KBM-7 (cell line): ENCODE data around the gene LEF1.
A peak's percentile ranks its signal among the peaks of the same experiment; 100 is the strongest.
"Not testable (repeated sequence)": the region's sequence is repeated elsewhere in the genome, so short reads cannot be mapped to it uniquely, and the experiment has no call there.

Experiments
- DNase-seq: peaks from one replicate; pipeline ENCODE4 v3.0.0-alpha.2; 2015
- in situ Hi-C: fragments of 300-500 bp; cut with MboI; formaldehyde crosslinking; loops from 2 replicates; pipeline ENCODE4 v1.14.3; 2020; ENCODE audit warnings: low sequenced_read_pairs, low pct_unique_long_range_greater_than_20kb, mixed read lengths

The LEF1 gene

DNA sequence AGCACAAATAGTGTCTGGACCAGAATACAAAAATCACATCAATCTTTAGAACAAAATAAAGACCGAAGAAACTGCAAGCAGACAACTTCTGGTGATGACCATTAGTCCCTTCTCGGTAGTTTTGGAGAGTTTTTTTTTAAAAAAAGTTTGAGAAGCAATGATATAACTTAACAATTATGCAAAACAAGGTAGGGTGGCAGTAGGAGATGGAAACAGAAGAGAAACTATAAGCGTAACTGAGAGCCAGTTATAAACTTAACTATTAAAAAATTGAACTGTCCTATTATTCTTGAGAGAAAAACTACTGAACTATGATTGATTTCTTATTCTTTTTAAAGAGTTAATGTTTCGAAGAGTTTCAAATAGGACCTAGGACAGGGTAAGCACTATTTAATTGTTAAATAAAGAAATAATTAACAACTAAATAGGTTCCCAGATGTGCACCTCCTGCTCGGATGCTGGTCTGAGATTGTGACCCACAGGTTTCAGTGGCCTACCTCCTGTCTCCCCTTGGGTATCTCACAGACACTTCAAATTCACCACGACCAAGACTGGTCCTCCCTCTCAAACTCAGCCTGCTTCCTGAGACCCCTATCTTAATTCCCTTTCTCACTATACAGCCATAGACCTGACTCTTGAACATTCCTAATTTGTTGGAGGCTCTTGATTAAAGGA, 81.3 kb downstream of the LEF1 start:
- in situ Hi-C loops: no loop called here
- DNase-seq: no peak

- DNase-seq: no peak
- in situ Hi-C loops: no loop called here
These were observed 87.5 kb downstream of the LEF1 start for GRCh38 chr4:108081256-108081655.

- no peak for DNase-seq
- in situ Hi-C loops: no loop called here
These were observed 88.0 kb downstream of the LEF1 start for GRCh38 chr4:108080747-108081146.

DNA sequence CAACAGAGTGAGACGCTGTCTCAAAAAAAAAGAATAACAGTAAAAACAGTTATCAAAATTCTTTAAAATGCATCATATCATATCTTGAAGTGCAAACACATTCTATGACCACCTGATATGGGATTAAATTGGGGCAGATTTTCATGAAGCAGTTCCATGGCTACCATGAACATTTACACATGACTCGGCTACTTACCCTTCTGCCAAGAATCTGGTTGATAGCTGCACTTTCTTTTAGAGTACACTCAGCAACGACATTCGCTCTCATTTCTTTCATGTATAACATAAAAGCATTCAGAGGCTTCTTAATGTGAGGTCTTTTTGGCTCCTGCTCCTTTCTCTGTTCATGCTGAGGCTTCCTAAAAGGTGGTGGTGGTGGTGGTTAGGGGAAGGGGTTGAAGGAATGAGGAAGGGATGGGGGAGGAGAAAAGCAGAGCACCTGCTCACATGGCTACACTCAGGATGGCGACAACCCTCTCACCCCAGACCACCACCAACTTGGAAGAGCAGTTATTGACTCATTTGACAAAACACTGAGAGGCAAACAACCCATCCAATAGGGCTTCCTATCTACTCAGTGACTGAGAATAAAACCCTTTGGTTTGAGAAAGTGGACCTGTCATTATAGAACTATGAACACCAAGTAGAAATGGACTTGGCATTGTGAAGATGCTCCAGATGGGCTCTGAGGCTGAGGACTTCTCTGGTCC, 90.6 kb downstream of the LEF1 start:
- in situ Hi-C loops: no loop called here
- no peak for DNase-seq

DNA sequence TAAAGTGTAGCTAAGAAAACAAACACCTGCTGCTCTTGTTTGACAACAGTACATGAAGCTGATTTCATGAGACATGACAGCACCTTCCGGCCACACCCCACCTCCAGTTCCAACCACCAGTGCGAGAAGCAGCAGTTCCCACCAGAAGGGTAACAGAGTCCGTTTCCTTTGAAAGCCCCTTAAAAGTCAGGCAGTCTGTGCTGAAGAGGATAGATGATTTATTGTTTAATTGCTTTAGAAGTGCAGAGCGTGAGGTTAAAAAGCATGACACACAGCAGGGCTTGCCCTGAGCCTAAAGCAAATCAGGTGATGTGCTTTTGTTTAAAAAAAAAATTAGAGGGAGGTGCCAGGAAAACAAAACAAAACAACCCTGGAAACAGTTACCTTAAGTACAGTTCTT, 96.4 kb downstream of the LEF1 start:
- in situ Hi-C loops: no loop called here
- peak; percentile 3 for DNase-seq

- no peak for DNase-seq
- in situ Hi-C loops: no loop called here
These were observed 98.0 kb downstream of the LEF1 start for GRCh38 chr4:108070775-108071174.

DNA sequence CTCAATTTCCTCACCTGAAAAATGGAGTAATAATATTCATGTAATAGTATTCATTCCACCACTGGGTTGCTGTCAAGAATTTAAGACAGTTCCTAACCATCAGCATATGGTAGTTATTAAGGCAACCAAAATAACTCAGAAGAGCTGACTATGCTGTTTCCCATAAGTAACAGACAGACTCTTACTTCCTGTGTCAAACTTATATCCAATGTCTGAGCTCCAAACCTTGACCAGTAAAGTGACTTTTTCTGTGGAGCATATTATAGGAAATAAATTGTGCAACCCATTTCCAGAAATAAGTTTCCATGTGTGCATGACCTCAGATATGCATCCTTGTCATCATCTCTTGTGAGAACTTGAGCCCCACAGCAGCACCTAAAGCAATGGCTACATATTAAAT, 100.3 kb downstream of the LEF1 start:
- DNase-seq: no peak
- in situ Hi-C loops: no loop called here

- in situ Hi-C loops: no loop called here
- DNase-seq: no peak
These were observed 107.9 kb downstream of the LEF1 start for GRCh38 chr4:108060686-108061321.

DNA sequence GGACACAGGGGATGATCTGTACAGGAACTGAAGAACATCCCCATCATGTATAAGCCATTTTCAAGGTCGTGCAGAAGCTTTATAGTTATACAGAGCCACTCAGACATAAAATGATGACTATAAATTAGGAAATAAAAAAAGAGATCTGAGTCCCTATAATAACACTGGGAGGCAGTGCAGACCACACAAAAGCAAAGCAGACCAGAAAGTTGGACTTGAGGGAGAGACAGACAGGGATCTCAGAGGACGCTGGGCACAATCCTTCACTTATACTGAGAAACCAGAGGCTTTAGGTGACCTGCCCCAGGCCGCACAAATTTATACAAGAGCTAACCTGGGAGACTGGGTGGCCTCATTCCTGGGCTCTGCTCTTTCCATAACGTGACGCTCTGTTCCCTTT, 108.6 kb downstream of the LEF1 start:
- DNase-seq: peak; percentile 39

DNA sequence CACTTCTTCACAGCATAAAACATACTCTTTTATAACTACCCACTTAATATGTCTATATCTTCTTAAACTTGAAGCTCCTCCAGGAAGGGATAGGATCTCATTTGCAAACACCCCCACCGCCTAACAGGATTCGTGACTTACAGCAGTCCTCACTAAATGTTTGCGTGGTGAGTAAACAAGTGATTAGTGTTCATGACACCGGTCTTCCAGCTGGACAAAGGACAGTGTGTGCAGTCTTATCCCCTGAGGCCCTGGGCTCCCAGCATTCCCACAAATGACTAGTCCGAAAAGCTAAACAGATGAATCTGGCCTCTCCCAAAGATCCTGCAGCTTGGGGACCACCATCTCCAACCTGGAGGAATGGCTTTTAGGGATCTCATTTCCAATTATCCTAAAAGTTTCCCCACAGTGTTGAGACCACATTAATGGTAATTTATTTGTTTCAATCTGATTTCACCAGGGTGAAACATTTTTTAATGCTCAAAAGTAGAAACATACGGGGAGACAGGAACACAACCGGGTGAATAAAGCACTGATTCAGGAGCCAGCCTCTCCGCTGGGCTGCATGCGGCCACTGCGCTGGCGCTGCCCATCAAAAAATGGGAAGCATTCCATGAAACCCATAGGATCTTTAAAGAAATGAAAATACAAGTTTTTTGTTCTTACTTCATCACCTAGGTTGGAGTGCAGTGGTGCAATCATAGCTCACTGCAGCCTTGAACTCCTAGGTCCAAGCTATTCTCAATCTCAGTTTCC, 109.9 kb downstream of the LEF1 start:
- no peak for DNase-seq
- in situ Hi-C loops: no loop called here

More for the DNA sequence above, 108.6 kb downstream of the LEF1 start:
- in situ Hi-C loops: no loop called here

- in situ Hi-C loops: no loop called here
These were observed 112.3 kb downstream of the LEF1 start for GRCh38 chr4:108056418-108056817.

DNA sequence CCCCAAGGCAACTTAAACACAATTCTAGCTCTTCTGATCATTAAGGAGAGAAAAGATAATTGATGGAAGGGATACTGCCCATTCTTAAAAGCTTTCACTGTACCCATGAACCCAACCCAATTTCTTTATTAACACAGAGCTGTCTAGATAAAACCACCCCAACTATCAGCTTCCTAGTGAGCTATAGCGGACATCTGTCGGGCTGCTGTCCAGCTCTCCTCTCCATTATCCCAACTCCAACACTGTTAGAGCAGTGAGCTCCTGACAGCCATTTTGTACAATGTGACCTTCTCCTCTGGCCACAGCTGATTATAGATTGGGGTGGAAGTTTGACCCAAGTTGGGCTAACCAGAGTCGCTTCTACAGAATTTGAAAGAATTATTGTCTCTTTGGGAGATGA, 112.9 kb downstream of the LEF1 start:
- in situ Hi-C loops: no loop called here
- DNase-seq: no peak

More at GRCh38 chr4:108056418-108056817, 112.3 kb downstream of the LEF1 start:
- no peak for DNase-seq

- no peak for DNase-seq
- in situ Hi-C loops: no loop called here
These were observed 114.6 kb downstream of the LEF1 start for GRCh38 chr4:108054025-108054638.

- in situ Hi-C loops: no loop called here
- DNase-seq: no peak
These were observed 115.5 kb downstream of the LEF1 start for GRCh38 chr4:108053251-108053711.

- DNase-seq: no peak
- in situ Hi-C loops: no loop called here
These were observed 116.1 kb downstream of the LEF1 start for GRCh38 chr4:108052558-108053120.

DNA sequence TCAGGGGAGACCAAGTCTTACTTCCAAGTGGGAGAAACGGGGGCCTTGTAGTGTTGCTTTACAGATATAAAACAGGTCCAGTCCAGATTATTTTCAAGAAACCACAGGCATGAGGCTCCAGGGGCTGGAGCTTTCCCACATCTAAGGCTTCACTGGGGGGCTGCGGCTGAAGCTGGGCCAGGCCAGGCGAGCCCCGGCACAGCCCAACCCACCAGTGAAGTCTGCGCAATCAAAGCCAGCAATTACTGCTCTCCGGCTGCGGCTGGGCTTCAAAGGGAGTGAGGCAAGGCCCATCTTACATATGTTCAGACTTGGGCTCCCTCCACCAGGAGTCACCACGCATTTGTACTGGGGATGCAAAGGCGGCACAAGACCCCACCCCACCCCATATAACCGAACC, 117.4 kb downstream of the LEF1 start:
- DNase-seq: no peak
- in situ Hi-C loops: no loop called here

DNA sequence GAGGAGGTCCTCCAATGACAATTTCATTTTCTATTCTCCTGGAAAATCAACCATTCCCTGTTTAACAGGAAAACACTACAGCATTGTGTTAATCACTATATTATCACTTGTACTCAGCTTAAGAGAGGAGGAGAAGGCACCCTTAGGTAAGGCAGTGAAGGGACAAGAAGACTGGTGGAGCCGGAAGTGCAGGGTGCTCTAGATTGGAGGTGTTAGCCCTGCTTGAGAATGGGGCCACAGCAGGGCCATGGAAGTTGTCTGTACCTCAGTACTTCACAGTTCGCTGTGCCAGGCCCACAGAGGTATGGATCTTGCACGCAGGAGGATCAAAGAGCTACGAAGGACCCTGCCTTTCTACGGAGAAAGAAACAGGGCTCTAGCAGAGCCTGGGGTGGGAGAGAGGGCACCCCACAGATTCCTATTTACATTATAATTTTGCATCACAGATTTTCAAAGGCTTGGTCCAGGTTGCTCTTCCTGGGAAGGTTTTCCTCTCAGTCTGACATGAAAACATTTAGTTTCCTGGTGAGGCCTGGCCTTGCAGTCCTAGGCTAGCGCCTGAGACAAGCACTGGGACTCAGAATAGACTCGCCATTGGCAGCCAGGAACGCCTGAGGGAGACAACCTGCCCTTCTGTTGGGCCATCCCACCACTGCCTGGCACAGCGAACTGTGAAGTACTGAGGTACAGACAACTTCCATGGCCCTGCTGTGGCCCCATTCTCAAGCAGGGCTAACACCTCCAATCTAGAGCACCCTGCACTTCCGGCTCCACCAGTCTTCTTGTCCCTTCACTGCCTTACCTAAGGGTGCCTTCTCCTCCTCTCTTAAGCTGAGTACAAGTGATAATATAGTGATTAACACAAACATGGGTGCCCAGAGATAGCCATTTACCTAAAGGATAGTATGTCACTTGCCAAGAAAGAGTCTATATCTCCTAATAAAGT, 118.3 kb downstream of the LEF1 start:
- DNase-seq, in situ Hi-C loops: not testable (repeated sequence)

GRCh38 chr4:108049406-108049805, 119.3 kb downstream of the LEF1 start:
- DNase-seq: no peak

More at GRCh38 chr4:108049406-108049805, 119.3 kb downstream of the LEF1 start:
- in situ Hi-C loops: no loop called here
